GM18858 (cell line): ENCODE data around the gene R3HCC1L.

Source experiments
- ATAC-seq: cut with Tn5 transposase; IDR thresholded peaks from one replicate; pipeline ENCODE4 v1.9.1; 2021; ENCODE audit not compliant: unreplicated experiment

The R3HCC1L gene

DNA sequence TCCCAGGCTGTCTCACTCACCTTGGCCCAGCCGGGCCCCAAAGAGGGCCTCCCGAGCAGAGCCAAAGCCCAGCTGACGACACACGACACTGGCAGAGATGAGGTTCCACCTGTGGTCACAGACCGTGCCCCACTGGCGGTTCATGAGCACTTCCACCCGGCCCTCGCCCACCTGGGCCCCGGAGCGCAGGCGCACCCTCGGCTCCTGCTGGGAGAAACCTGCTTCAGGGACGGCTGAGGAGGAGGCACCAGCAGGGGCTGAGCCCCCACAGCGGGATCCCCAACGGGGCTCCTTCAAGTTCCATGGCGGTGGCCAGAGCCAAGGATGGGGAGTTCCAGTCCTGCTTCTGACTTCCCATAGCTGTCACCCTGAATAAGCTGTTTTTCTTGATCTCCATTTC lies 123.5 kb downstream of the R3HCC1L start:
- no peak for ATAC-seq

DNA sequence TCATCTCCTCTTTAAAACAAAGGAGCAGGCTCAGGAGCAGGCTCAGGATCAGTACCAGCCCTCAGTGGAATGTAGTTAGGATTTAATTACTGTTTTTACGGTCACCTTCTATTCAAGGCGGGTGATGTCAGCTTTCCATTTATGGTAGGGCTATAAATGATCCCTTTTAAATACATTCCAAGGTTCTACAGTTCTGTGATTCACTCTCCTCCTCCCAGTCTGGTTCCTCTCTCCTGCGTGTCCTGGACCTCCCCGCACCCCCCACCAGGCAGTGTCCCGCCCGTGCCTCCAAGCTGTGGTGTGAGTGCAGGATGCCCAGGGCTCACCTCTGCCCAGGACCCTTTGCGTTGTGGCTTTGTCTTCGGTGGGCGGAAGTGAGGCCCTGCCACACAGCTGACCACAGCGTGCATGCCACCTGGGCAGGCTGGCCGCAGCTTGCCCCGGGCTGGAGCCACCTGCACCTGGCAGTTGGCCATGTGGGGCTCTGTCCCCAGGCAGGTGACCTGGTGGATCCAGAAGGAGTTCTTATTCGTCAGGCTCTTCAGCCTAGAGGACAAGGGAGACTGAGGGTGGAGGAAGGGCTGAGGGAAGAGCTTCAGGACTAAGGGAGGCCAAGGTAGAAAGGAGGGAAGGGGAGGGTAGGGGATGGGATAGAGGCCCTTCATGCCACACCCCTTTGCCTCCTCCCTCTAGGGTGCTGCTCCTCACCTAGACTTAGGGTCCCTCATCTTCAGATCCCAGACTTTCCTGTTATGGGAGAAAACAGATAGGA lies 124.4 kb downstream of the R3HCC1L start:
- no peak for ATAC-seq

DNA sequence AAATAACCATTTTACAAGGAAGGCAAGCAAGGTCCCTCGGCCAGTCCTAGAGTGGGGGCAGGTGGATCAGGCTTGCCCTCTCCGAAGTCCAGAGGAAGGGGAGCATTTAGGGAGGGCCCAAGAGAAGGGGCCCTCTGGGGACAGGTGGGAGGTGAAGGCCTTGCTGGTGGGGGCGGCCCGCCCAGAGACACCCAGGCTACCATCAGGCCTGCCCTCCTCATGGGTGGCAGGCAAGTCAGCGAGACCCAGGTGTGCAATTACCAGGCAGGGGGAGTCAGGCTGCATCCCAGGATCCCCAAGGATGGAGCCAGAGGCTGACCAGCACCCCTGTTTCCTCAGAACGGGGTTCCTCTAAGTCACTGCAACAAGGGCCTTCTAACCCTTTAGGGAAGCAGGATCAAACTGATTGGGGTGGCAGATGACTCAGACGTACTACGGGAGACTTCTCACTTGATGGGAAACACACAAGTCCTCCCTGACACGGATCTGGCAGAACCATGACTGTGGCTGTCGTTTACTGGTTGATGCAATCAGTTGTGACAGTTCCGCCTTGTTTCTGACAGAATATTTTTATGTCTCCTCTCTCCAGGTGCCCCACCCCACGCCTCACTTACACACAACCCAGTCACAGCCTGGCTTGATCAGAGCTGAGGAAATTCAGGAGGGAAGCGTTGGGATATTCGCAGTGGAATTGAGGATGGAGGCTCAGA lies 125.3 kb downstream of the R3HCC1L start:
- ATAC-seq = no peak

DNA sequence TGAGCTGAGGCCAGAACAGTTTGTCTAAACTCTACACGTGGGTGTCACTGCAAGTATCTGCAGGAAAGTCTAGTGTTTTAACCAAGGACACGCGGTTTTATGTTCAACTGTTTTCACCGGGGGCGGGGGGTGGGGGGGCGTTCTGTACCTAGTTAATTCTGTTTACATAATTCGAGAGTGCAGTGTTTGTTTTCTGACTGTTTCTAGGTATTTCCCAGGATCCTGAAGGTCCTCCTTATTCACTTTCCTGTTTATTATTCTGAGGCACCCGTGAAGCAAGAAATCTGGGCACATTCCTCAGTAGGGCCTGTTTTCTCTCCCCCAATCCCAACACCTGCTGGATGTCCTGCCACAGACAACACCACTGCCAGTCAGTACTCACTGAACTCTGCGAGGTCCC lies 125.9 kb downstream of the R3HCC1L start:
- ATAC-seq = no peak

DNA sequence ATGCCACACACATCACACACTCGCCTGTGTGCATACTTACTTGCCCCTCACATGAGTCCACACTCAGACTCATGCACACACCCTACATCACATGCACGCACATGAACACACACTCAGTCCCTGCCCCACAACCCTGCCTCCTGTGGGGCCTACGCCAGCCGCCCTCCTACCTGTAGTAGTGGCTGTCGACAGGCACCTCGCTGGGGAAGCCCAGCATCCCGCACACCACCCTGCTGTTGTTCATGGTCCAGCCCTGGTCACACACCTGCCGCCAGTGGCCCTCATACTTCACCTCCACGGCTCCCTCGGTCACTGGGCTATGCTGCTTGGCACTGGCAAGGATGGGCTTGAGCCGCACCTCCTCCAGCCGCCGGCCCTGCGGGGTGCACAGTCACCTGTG lies 126.3 kb downstream of the R3HCC1L start:
- no peak for ATAC-seq

DNA sequence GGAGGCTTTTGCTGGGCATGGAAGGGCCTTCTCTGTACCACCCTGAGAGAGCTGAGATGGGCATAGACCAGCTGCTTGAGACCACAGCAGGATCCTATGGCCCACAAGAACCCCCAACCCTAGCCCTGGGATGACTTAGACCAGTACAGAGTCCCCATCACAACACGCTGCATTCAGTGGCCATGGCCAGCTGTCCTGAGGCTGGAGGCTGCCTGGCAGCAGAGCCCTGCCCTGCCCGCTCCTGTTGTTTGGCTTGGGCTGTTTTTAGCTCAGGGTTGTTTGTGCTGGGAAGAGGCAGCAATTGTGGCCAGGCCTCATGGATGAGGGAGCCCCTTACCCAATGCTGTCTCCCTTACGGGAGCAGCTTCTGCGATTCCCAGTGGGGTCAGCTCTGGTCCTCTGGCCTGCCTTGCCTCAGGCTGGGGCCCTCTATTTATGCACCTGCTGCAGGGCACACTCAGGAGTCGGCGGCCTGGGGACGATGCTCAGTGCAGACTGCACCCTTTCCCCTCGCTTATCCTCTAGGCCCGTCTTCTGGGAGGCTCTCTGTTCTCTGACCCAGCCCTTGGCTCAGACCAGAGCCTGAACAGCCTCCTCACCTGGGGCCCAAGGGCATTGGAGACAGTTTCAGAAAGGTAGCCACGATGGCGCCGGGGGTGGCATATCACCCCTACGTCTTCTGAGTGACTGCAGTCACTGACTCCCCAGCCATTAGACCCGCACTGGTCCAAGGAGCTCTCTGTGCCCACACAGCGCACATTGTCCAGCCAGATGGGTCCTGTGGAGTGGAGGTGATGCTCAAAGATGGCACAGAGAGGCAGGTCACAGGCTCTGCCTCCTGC lies 127.2 kb downstream of the R3HCC1L start:
- no peak for ATAC-seq

DNA sequence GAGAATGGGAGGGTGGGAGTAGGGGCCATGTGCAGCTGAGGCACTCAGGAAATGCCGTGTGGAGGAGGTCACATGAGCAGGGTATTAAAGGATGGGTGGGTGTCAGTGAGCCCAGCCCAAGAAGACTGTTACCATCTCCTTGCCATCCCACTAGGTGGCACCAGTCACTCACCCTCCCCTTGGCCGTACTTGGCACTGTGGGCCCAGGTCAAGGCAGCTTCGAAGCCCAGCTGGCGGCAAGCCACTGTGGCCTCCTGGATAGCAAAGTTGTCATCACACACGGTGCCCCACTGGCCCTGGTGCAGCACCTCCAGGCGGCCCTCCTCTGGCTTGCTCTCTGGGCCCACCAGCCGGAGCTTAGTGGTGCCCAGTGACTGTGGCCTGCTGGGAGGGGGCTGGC lies 128.1 kb downstream of the R3HCC1L start:
- no peak for ATAC-seq

DNA sequence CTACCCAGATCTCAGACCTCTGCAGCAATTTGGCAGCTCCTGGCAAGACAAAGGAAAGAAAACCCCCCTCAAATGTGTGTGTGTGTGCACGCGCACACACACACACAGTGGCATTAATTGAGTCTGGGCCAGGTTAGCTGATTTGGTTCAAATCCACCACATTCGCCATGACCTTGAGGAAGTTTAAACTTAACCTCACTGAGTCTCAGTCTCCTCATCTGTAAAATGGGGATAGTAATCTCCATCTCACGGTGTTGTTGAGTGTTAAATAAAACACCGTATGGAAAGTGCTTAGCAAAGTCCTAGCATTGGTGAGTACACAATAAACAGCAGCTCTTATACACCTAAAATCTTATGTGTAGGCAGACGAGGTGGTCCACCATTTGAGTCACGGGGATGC lies 128.6 kb downstream of the R3HCC1L start:
- no peak for ATAC-seq

DNA sequence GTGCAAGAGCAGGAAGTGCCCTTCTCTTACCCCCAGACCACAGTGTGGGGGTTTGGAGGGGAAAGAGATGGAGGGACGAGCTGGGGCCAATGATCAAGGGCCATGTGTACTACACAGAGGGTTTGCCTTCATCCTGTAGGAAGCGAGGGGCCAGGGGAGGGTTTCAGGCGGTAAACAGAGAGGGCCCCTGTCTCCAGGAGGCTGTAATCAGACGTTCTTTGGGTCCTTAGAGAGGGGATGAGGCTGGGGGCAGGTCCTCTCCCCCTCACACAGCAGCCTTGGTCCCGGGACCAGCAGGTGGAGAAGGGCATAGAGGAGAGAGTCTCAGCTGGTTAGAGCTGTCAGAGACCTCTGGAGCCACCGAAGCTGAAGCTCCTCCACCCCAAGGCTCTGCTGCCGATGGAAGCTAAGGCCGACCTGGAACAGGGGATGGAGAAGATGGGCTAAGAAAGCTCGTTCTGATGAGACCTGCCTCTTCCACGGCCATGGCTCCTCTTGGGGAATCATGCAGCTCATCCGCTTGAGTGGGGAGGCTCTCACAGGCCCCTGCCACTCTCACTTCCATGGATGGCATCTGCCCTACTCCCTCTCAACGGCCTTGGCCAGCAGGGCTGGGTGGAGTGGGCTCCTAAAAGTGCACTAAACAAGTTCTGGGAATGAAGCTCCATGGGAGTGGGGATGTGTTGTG lies 130.1 kb downstream of the R3HCC1L start:
- no peak for ATAC-seq

DNA sequence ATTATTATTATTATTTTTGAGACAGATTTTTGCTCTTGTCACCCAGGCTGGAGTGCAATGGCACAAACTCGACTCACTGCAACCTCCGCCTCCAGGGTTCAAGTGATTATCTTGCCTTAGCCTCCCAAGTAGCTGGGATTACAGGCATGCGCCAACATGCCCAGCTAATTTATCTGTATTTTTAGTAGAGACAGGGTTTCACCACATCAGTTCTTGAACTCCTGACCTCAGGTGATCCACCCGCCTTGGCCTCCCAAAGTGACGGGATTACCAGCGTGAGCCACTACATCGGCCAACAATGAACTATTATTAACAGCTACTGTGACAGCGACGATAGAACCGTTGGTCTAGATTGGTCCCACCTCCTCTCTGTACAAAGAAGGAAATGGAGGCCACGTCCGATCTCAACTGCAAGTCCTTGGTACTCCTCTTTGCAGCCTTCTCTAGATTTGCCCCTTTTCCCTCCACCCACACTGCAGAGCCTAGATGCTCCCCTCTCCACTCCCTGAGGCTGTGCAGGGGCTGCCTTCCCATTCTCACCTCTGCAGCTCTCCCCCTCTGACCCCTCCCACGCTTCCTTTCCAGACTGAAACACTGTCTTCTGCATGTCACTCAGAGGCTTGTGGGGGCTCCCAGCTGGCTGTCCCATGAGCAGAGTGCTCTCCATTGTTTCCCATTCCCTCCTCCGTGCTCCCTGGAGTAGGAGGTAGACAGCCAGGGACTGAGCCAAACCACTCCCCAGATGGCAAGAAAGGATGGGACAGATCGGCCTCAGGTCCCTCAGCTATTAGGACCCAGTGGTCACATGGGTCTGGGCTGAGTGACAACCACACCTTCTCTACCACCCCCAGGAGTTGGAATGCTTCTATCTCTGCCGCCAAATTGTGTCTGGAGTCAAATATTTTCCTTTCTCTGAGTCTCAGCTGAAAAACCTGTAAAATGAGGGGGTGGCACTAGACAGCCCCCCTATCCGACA lies 131.2 kb downstream of the R3HCC1L start:
- no peak for ATAC-seq

DNA sequence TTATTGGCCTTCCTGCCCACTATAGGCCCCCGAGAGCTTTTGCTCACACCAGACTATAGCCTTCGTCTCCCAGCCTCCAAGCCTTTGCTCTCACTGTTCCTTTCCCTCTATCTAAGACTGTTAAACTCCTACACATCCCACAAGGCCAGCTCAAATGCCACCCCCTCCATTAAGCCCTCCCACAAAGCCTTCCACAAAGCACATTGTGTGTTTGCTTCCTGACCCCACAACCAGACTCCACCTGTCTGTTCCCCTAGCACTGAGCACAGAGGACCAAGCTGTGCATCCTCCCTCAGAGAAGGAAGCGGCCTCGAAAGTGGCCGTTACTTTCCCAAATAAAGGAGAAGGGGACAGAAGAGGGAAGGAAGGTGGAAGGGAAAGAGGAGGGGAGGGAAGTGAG lies 132.2 kb downstream of the R3HCC1L start:
- no peak for ATAC-seq

DNA sequence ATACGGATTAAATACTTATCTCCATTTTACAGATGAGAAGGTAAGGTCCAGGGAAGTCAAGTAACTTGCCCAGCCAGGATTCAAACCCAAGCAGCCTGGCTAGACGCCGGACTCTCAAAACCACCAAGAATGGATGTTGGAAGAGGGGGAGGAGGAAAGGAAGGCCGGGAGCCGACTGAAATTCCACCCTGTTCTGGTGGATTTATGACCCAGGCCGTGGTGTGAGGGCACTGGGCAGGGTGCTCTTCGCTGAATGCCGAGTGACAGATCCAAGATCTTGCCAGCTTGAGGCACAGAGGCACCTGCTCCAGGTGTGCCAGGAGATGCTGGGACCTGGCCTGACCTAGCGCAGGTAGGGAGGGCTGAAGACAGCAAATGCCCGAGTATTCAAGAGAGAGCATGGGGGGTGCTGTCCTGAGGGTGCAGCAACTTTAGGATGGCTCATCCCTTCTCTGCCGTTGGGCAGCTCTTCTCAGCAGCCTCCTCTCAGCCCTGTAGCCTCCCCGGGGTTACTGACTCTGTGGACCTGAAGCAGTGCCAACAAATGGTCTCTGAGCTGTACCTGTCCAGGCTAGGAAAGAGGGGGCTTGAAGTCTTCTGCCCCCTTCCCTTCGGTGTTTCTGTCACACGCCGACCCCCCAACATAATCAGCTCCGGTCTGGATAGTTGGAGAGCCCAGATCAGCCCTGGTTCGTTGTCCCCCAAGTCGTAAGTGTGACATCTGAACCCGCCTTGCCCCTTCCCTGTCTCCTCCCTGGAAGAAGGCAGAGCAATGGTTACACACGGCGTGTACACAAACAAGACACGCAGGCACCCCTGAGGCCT lies 132.8 kb downstream of the R3HCC1L start:
- ATAC-seq = no peak

DNA sequence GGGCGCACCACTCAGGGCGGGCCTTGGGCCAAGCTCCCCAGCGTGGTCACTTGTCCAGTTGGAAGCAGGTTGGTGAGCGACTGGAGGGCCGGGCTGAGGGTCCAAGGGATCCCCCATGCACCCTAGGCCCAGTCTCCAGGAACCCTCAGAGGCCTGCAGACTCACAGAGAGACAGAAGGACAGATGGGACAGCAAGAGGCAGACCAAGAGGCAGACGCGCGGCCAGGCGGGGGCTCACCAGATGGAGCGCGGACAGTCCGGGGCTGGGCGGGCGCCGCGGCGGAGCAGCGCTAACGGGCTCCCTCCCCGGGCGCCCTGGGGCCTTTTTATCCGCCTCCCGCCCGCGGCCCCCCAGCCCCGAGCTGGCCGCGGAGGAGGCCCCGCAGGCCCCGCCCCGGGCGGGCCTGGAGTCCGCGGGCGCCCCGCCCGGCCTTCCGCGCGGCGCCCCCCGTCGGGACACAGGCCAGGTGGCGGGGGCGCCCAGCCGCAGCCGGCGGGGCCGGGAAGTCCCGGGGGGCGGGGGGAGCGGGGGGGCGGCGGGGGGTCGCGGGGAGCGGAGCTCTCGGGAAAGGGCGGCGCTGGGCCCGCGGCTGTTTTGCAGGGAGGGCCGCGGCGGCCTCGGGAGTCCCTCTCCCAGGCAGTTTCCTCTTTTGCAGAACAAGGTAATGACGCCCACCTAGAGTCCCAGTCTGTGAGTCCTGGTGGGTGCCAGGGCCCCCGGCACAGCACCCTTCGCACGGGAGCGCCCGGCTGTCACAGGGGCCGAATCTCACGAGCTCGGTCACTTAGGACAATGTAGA lies 133.6 kb downstream of the R3HCC1L start, which contains the start of gene LOXL4:
LOXL4 (minus strand) TSS at position 301 of the 800 bp plus-strand sequence. CDS start 5,175 bp downstream, outside the sequence.
- ATAC-seq = no peak

DNA sequence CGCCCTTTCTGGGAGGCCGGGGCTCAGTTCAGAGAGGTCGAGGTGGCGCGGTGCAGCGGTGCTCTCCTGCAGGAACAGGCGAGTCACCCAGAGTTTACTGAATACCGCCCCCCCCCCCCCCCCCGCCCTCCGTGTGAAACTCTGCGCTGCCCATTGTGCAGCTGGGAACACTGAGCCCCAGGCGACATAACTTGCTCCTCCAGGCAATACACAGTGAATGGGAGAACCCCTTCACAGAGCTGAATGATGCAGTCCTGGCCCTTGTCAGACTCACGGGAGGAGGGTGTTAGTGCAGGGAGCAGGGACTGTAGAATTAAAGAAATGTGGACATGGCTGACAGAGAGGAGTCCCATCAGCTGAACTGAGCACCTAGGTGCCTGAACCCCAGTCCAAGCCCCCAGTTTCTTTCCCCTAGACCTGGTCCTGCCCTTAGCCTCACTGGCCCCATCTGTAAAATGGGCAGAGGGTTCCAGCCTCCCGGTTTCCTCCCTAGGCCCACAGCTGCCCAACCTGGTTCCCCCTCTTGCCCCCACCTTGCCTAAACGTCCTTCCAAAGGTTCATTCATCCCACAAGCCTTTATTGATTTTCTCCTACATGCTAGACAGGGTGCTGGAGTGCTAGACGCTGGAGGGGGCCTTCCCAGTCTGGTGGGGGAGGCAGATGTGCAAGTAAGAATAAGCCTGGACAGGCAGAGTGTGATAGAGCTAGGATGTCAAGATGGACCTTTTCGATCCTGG lies 134.4 kb downstream of the R3HCC1L start:
- no peak for ATAC-seq

DNA sequence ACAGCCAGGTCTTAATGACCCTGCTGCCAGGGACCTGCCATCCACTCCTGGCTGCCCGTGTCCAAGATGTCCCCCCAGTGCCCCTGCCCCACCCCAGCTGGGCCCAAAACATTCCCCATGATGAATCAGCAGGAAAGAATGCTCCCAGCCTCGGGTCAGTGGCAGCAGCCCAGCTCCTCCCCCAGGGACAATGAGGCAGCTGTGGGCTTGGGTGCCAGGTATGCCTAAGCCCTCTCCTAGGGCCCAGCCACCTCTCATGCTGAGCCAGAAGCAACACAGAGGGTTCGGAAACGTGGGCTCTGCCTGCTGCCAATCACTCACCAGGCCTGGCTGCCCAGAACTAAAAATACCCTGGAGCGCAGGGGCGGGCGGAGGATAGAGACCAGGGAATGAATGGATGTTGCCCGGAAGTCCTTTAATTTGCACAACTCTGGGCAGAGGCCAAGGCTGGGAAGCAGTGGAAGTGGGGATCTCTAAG lies 135.0 kb downstream of the R3HCC1L start:
- ATAC-seq = no peak

DNA sequence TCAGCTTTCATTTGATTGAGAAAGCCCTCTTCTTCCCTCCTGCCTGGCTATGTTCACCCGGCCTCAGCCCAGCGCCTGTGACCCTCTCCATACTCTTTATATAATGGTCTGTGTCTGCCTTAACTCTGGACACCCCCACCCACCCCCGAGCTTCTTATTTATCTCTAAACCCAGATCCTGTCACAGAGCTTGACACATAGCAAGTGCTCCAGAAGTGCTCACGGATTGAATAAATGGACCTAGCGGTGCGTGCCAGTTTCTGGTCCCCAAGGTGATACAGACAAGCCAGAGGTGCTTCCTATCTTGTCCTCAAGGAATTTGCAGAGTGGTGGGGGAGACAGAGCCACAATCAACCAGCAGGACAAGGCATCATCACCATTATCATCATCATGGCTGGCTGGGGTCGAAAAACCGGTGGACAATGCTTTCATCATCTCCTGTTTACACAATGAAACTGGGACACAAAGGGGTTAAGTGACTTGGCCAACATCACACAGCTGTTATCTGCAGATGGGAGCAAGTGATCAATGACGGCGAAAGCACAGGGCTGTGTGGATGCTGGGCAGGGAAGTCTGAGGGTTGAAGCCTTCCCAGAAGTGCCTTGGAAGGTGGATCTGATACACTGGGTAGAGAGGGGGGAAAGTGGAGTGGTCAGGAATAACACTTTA lies 135.8 kb downstream of the R3HCC1L start:
- no peak for ATAC-seq

DNA sequence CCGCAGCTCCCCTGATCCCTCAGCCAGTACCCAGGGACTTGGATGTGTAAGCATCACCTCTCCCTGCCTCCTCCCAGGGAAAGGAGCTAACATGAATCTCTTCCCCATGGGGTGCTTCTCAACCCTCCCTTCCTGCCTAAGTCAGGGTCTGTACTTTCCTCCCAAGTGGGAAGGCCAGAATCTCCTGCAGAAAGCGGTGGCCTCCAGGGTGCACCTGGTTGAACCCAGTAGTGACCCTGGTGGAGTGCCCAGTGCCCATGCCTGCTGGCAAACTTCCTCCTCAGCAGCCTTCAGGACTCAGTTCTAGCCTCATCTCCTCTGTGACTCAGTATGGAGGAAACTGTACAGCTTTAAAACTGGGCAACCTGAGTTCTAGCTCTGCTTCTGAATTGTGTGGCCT lies 136.3 kb downstream of the R3HCC1L start:
- ATAC-seq = no peak
